GM10266 (cell line): ENCODE data around the gene CNNM2.

ENCODE experiments used
- DNase-seq: peaks from one replicate; pipeline ENCODE4 v3.0.0; 2012; ENCODE audit errors: extremely low spot score
- TF ChIP-seq, protein P1 (sequence below): IDR thresholded peaks from 2 replicates; pipeline ENCODE4 v1.5.1; 2012; ENCODE audit warnings: mild to moderate bottlenecking, low read depth; ENCODE audit not compliant: control insufficient read depth, insufficient read depth; ENCODE audit errors: missing control alignments

Gene CNNM2

DNA sequence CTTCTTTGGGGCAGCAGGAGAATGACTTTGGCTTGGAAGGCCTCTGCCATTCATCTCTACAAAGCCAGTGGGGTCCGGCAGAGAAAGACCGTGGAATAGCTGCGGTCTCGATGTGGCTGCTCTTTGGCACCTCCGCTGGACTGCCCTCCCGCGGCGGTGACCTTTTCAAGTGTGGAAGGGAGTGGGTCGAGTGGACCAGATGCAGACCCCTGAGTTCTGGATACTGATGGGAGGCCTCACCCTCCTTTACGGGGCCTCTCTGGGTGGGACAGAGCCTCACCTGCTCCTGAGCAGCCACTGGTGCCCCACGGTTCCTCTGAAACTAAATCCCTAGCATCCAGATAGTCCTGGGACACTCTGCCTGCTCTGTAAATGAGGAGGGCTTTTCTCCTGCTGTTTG is 161.9 kb downstream of the CNNM2 start:
- TF ChIP-seq, protein P1, sequence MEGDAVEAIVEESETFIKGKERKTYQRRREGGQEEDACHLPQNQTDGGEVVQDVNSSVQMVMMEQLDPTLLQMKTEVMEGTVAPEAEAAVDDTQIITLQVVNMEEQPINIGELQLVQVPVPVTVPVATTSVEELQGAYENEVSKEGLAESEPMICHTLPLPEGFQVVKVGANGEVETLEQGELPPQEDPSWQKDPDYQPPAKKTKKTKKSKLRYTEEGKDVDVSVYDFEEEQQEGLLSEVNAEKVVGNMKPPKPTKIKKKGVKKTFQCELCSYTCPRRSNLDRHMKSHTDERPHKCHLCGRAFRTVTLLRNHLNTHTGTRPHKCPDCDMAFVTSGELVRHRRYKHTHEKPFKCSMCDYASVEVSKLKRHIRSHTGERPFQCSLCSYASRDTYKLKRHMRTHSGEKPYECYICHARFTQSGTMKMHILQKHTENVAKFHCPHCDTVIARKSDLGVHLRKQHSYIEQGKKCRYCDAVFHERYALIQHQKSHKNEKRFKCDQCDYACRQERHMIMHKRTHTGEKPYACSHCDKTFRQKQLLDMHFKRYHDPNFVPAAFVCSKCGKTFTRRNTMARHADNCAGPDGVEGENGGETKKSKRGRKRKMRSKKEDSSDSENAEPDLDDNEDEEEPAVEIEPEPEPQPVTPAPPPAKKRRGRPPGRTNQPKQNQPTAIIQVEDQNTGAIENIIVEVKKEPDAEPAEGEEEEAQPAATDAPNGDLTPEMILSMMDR: no peak
- no peak for DNase-seq

DNA sequence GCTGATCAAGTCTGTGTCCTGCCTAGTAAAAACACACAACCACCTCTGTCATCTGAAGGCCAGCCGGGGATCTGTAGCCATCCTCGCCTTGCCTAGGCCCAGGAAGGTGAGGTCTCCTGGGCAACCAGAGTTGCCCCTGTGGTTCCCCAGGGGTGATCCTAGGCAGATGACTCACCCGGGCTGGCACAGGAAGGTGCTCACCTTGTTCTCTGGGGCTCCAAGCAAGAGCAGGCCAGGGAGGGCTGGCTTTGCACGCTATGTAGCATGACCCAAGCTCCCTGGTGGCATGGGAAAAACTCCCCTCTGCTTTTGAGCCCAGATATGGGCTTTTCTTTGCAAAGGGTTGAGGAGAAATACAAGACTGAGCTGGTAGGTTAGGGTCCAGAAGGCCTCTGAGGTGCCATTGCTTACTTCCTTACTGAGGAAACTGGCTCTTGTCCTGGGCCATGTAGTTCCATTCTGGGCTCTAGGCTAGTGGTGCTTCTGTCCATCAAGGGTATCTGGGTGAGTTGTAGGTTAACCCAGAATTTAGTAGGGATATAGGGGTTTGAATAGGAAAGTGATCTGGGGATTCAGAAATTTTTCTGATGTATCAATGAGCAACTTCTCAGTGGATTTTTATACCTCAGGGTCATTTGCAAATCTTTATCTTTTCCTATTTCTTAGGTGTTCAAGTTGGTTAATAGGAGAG is 162.9 kb downstream of the CNNM2 start:
- no peak for DNase-seq
- TF ChIP-seq, protein P1: no peak

DNA sequence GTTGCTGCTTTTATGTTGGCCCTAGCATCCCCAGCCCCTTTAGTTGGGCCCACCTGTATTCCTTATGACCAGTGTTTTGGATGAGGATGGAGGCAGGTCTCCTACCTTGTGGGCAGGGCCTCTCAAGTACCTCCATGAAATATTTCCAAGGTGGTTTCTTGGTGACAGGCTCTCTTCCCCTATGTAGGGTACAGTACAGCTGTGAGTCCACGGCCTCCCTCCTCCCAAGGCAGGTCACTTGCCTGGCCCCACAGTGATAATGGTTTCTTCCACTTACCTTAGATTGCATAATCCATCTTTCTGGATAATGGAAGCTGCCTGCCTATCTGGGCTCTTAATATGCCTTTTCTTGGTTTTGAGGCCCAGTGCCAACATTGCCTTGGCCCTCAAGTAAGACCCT is 164.6 kb downstream of the CNNM2 start:
- DNase-seq: no peak
- TF ChIP-seq, protein P1: no peak

DNA sequence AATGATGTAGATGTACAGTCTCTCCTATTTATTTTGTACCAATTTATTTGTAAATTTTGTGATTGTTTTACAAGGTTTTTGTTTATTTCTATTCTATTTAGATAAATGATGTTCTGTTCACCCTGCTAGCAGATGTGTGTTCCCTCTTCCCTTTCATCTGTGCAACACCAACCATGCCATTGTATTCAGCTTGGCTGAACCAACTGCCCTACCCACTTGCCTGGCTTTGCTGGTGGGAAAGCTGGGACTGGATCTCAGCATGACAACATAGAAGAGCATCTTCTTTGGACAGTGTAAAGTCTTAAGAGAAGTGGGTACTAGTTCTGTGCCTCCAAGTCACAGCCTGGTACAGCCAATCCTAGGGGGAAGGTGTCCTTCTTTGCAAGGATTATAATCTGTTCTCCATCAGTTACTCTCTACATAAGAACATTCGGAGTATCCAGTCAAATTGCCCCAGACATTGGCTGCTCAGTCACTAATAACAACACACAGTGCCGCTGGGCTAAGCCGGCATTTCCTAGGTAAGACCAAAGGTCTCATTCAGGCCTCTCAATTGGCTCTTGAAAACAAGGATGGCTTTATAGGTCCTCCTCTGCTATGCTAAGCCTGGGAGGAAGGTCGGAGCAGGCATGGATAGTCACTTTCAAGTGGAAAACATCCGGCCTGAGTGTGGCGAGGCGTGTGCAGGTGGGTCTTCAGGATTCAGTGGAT is 165.3 kb downstream of the CNNM2 start:
- DNase-seq: no peak
- TF ChIP-seq, protein P1: no peak

DNA sequence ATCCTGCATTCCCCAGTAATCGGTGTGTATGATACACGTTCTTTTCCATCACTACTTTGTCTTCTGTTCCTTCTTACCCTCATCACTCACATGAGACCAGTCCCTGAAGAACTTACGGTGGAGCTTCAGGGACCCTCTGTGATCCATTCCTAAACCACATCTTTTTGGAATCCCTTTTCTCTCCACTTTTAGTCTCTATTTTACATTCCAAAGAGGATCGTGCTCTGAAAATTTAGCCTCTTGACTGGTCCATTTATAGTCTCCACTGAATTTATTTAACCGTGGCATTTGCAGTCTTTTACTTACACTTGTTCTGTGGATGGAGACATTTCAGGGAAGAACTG is 165.9 kb downstream of the CNNM2 start:
- TF ChIP-seq, protein P1: no peak
- no peak for DNase-seq

DNA sequence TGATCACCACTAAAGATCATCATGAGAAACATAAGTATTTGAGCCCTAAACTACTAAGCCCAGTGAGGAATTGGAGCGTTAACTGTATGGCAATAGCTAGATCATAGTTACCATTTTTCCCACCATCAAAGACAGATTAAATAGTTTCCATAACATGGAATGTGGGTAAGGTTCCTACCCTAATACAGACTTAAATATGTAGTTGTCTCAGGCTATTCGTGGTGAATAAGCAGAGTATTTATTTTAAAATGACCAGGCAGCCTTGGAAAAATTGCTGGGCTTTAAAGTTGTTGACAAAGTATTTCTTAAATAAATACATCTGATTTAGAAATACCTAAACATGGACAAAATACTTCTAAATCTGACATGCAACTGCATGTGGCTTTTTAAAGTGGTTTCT is 168.2 kb downstream of the CNNM2 start:
- DNase-seq: no peak
- TF ChIP-seq, protein P1: no peak

DNA sequence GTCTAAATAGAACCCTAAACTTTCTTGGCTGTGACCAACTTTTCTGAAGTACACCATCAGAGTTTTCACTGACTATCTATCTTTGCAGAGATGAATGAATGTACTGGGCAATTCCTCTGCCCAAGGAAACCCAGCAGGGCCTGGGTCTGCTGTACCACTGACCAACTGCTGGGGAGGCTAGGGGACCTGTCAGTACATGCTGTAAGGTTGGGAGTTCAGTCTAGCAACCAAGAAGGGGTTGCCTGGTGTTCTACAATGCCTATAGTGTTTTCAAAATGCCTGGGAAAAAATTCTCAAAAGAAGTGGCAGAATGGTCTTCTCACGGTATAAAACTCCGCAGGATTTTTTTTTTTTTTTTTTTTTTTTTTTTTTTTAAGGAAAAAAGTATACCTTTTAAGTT is 168.7 kb downstream of the CNNM2 start:
- DNase-seq: no peak
- TF ChIP-seq, protein P1: no peak
